ENCODE measurements around the gene CMBL. TPM values are rescaled to one million over a fixed set of nuclear protein-coding genes. Genes with fewer than 3 reads are reported as not detected.
A peak's percentile ranks its signal among the peaks of the same experiment; 100 is the strongest.

Gene CMBL
- total RNA-seq, 2 experiments from 2014 or later = 0.36 TPM; not detected in 1

DNA sequence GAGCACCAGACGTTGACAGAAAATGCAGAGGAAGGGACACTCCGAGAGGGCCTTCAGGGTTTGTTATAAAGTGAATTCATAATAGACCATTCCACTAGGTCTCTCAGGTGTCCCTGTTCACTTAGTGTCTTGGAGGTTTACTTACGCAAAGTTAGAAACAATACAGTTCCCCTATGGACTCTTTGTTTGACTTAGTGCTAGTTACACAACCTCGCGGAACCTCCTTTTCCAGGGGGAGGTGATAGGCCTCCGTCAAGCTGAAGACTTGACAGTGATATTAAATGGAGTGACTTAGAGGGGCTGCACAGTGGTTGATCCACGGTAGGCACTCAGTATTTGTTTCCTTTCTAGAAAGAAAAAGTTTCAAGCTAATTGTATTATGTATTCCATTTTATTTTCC is 56.3 kb downstream of the CMBL start:
- ChIA-PET POLR2A (interaction anchor here (0.6 to 3.6 kb wide), 5 partner anchors 11 to 113 kb away, joined by 3 to 56 read pairs (median 4); partner anchors contain the start of genes CMBL and MARCHF6), CTCF (no interaction called here)
- Histone ChIP-seq H3K27me3 (ENCODE audit: control insufficient read depth in 1 of 2, insufficient read depth in 2 of 2, low read length in 2 of 2) (no peaks in the 10 kb centered on the region), H3K36me3 (ENCODE audit: insufficient read depth, low read length) (peaks cover 31% of the 10 kb centered on the region), H3K27ac (ENCODE audit: low read depth in 1 of 2, low read length in 2 of 2) (no peak overlapping the region), H3K4me3 (ENCODE audit: low read length) (peak overlapping the region; percentile 95), H3K4me1 (ENCODE audit: insufficient read depth, low read length) (peaks cover 43% of the 10 kb centered on the region), H3K9me3 (ENCODE audit: control insufficient read depth in 1 of 2, insufficient read depth in 1 of 2, low read length in 2 of 2) (no peaks in the 10 kb centered on the region)
- ATAC-seq (ENCODE audit: poor library complexity) = no peak
- Mint-ChIP-seq H3K27me3 (no peaks in the 10 kb centered on the region), H3K36me3 (ENCODE audit: low read depth) (peaks cover 60% of the 10 kb centered on the region), H3K27ac (peak overlapping the region; percentile 70), H3K4me3 (peak overlapping the region; percentile 98), H3K9me3 (no peaks in the 10 kb centered on the region), H3K4me1 (ENCODE audit: low read depth) (peaks cover 68% of the 10 kb centered on the region)
- TF ChIP-seq, protein P1, sequence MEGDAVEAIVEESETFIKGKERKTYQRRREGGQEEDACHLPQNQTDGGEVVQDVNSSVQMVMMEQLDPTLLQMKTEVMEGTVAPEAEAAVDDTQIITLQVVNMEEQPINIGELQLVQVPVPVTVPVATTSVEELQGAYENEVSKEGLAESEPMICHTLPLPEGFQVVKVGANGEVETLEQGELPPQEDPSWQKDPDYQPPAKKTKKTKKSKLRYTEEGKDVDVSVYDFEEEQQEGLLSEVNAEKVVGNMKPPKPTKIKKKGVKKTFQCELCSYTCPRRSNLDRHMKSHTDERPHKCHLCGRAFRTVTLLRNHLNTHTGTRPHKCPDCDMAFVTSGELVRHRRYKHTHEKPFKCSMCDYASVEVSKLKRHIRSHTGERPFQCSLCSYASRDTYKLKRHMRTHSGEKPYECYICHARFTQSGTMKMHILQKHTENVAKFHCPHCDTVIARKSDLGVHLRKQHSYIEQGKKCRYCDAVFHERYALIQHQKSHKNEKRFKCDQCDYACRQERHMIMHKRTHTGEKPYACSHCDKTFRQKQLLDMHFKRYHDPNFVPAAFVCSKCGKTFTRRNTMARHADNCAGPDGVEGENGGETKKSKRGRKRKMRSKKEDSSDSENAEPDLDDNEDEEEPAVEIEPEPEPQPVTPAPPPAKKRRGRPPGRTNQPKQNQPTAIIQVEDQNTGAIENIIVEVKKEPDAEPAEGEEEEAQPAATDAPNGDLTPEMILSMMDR (IDR thresholded peaks at IDR 0.05) = no peak
- intact Hi-C loops (cut with DNase I, micrococcal nuclease) = loop anchor here in 1 of 2 experiments (2.0 kb wide), 2 partner anchors 191 to 509 kb away; partner anchors contain the start of gene DAP
- no peak for DNase-seq

DNA sequence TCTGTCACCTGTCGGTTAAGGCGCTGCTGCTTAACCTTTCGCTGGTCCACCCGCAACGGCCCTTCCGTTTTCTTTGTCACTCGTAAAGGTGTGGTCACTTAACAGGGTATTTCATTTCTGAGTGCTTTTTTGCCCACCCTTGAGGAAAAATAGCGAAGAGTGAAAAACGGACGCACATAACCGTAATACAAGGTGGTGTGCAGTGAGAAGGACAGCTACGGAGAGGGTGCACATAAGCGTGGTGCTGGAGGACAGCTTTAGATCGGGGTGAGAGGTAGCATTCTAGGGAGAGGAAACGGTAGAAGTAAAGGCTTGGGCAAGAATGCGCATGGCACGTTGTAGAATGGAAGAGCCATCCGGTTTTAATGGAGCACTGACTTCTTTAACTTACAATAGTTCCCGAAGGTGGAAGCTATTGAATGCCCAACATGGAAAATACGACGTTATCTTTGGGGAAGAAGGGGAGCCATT is 56.9 kb downstream of the CMBL start:
- Mint-ChIP-seq H3K27ac (peak overlapping the region; percentile 70), H3K9me3 (no peaks in the 10 kb centered on the region), H3K4me3 (peak overlapping the region; percentile 98), H3K27me3 (no peaks in the 10 kb centered on the region), H3K4me1 (ENCODE audit: low read depth) (peaks cover 65% of the 10 kb centered on the region), H3K36me3 (ENCODE audit: low read depth) (peaks cover 55% of the 10 kb centered on the region)
- TF ChIP-seq, protein P1 (IDR thresholded peaks at IDR 0.05) = no peak
- ChIA-PET POLR2A (interaction anchor here (0.6 to 3.6 kb wide), 7 partner anchors 11 to 510 kb away, joined by 3 to 56 read pairs (median 4); partner anchors contain the start of genes CMBL, DAP and MARCHF6), CTCF (interaction anchor here (0.7 kb wide), 1 partner anchor 187 kb away, joined by 3 read pairs; no protein-coding TSS in a partner anchor)
- Histone ChIP-seq H3K27me3 (ENCODE audit: control insufficient read depth in 1 of 2, insufficient read depth in 2 of 2, low read length in 2 of 2) (no peaks in the 10 kb centered on the region), H3K4me1 (ENCODE audit: insufficient read depth, low read length) (peaks cover 43% of the 10 kb centered on the region), H3K36me3 (ENCODE audit: insufficient read depth, low read length) (peaks cover 25% of the 10 kb centered on the region), H3K4me3 (ENCODE audit: low read length) (peak overlapping the region; percentile 95), H3K27ac (ENCODE audit: low read depth in 1 of 2, low read length in 2 of 2) (peak overlapping the region in 1 of 2 donors; percentile 84), H3K9me3 (ENCODE audit: control insufficient read depth in 1 of 2, insufficient read depth in 1 of 2, low read length in 2 of 2) (no peaks in the 10 kb centered on the region)
- intact Hi-C loops (cut with DNase I, micrococcal nuclease) = loop anchor here (1.0 to 2.0 kb wide), 3 partner anchors 102 to 510 kb away; partner anchors contain the start of genes DAP (in 1 of the 2) and MARCHF6 (in 1 of the 2)
- ATAC-seq (ENCODE audit: poor library complexity) = peak; percentile 43
- DNase-seq = peak in 5 of 14 experiments; percentile 10 to 50 (median 31)

DNA sequence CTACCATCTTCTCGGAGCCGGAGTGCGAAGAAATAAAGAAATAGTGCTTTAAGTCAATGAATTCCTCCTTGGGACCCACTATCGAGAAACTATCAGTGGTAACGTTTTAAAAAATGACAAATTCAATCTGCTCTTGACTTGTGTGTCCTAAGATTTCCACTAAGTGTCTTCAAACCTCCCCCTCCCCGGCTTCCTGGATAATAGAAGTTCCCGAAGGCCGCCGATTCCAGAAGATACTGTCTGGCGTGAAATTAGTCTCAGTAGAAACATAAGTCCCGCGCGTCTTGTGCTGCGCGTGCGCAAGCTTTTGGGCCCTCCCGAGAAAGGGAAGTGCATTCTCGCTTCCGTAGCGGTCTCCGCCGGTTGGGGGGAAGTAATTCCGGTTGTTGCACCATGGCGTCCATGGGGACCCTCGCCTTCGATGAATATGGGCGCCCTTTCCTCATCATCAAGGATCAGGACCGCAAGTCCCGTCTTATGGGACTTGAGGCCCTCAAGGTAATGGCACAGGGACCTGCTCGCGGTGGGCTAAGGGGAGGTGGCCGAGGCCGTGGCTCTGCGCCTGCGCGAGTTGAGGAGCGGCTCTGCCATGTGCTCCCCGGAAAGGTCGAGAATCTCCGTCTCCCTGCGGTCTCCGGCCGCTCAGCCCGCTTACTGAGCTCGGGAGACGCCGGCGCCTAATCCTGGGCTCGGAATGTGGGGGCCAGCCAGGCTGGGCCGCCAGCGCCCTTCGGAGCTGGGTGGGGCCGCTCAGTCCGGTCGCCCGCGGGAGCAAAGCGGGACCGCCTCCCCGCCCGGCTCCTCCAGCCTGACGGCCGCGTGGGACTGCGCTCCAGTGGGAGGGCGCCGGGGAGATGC is 57.5 kb downstream of the CMBL start, which contains the start of gene CCT5:
Gene CCT5, plus strand, starts transcription at position 333 of the 858 bp plus-strand sequence. Its CDS starts 61 bp downstream, at position 394.
- Mint-ChIP-seq H3K27ac (peak within 1 kb of the TSS; percentile 99), H3K36me3 (ENCODE audit: low read depth) (peaks cover 48% of the 10 kb centered on the region), H3K27me3 (no peaks in the 10 kb centered on the region), H3K9me3 (no peaks in the 10 kb centered on the region), H3K4me1 (ENCODE audit: low read depth) (peaks cover 60% of the 10 kb centered on the region), H3K4me3 (peak within 1 kb of the TSS; percentile 98)
- H3K27ac ChIP-seq (ENCODE audit: low read depth in 1 of 2, low read length in 2 of 2) = peak within 1 kb of the TSS; percentile 84 to 100
- H3K4me1 ChIP-seq (ENCODE audit: insufficient read depth, low read length) = peaks cover 43% of the 10 kb centered on the region
- intact Hi-C loops (cut with DNase I, micrococcal nuclease) = loop anchor here (1.0 to 2.0 kb wide), 3 partner anchors 103 to 511 kb away; partner anchors contain the start of genes DAP (in 1 of the 2) and MARCHF6 (in 1 of the 2)
- POLR2A ChIA-PET = interaction anchor here (1.3 to 3.6 kb wide), 5 partner anchors 12 to 511 kb away, joined by 4 to 56 read pairs (median 4); partner anchors contain the start of genes DAP and MARCHF6
- TF ChIP-seq, protein P1 (IDR thresholded peaks at IDR 0.05) = no peak
- H3K27me3 ChIP-seq (ENCODE audit: control insufficient read depth in 1 of 2, insufficient read depth in 2 of 2, low read length in 2 of 2) = no peaks in the 10 kb centered on the region
- no peaks in the 10 kb centered on the region for H3K9me3 ChIP-seq (ENCODE audit: control insufficient read depth in 1 of 2, insufficient read depth in 1 of 2, low read length in 2 of 2)
- H3K4me3 ChIP-seq (ENCODE audit: low read length) = peak within 1 kb of the TSS; percentile 95
- DNase-seq (peak; percentile 76 to 98 (median 88)), ATAC-seq (ENCODE audit: poor library complexity) (peak; percentile 81)
- H3K36me3 ChIP-seq (ENCODE audit: insufficient read depth, low read length) = peaks cover 18% of the 10 kb centered on the region
- CTCF ChIA-PET = interaction anchor here (0.7 kb wide), 1 partner anchor 188 kb away, joined by 3 read pairs; no protein-coding TSS in a partner anchor

Measured in CD4-positive, alpha-beta T cell (primary cell).